HepG2 (cell line): ENCODE measurements around the gene RHBDF2. TPM values are rescaled to one million over a fixed set of nuclear protein-coding genes. Genes with fewer than 3 reads are reported as not detected.

Experiments used
- BCL3 ChIP-seq: sonication (generic); formaldehyde crosslinking; IDR thresholded peaks from 2 replicates; pipeline ENCODE4 v1.5.1; 2020; ENCODE audit warnings: mild to moderate bottlenecking, missing genetic modification reagents, moderate library complexity
- CENPX ChIP-seq: sonication (generic); formaldehyde crosslinking; IDR thresholded peaks from 2 replicates; pipeline ENCODE4 v1.9.0; 2021; ENCODE audit warnings: mild to moderate bottlenecking, missing genetic modification reagents, moderate library complexity
- FOSL2 ChIP-seq: sonication (generic); formaldehyde crosslinking; IDR thresholded peaks from 2 replicates; pipeline ENCODE4 v1.4.0; 2020; ENCODE audit warnings: missing genetic modification reagents
- HMG20B ChIP-seq: conservative IDR thresholded peaks from 2 replicates; pipeline ENCODE4 v1.6.1; 2016; ENCODE audit warnings: missing genetic modification reagents, missing compliant biosample characterization
- IRF9 ChIP-seq: sonication (generic); formaldehyde crosslinking; IDR thresholded peaks from 2 replicates; pipeline ENCODE4 v1.8.0; 2022; ENCODE audit warnings: missing genetic modification reagents, mild to moderate bottlenecking, borderline replicate concordance
- JARID2 ChIP-seq: sonication (generic); formaldehyde crosslinking; IDR thresholded peaks from 2 replicates; pipeline ENCODE4 v1.8.1; 2023; ENCODE audit warnings: missing genetic modification reagents, inconsistent platforms; ENCODE audit not compliant: insufficient replicate concordance
- KDM1A ChIP-seq: IDR thresholded peaks from 2 replicates; pipeline ENCODE4 v1.6.1; 2016; ENCODE audit warnings: missing compliant biosample characterization
- PAX8 ChIP-seq: sonication (generic); formaldehyde crosslinking; IDR thresholded peaks from 2 replicates; pipeline ENCODE4 v1.8.0; 2022; ENCODE audit warnings: mild to moderate bottlenecking, missing genetic modification reagents, borderline replicate concordance
- RAD51 ChIP-seq: fragments of 450-650 bp; IDR thresholded peaks from 2 replicates; pipeline ENCODE4 v1.6.1; 2016; ENCODE audit warnings: borderline replicate concordance
- REL ChIP-seq: sonication (generic); formaldehyde crosslinking; conservative IDR thresholded peaks from 2 replicates; pipeline ENCODE4 v1.8.0; 2022; ENCODE audit warnings: mild to moderate bottlenecking, missing genetic modification reagents, moderate library complexity
- WIZ ChIP-seq: sonication (generic); formaldehyde crosslinking; IDR thresholded peaks from 2 replicates; pipeline ENCODE4 v1.5.1; 2020; ENCODE audit warnings: mild to moderate bottlenecking, missing genetic modification reagents
- ZBTB10 ChIP-seq: sonication (generic); formaldehyde crosslinking; IDR thresholded peaks from 2 replicates; pipeline ENCODE4 v1.4.0; 2020; ENCODE audit warnings: missing genetic modification reagents, borderline replicate concordance
- ZBTB8A ChIP-seq: sonication (generic); formaldehyde crosslinking; IDR thresholded peaks from 2 replicates; pipeline ENCODE4 v1.4.0; 2020; ENCODE audit warnings: mild to moderate bottlenecking, low read depth, missing genetic modification reagents, borderline replicate concordance
- ZFP1 ChIP-seq: IDR thresholded peaks from 2 replicates; pipeline ENCODE4 v1.6.1; 2016
- ZFP37 ChIP-seq: sonication (generic); formaldehyde crosslinking; IDR thresholded peaks from 2 replicates; pipeline ENCODE4 v1.4.0; 2020; ENCODE audit warnings: missing genetic modification reagents, borderline replicate concordance
- ZNF350 ChIP-seq: sonication (generic); formaldehyde crosslinking; IDR thresholded peaks from 2 replicates; pipeline ENCODE4 v1.4.0; 2020; ENCODE audit warnings: mild to moderate bottlenecking, low read depth, missing genetic modification reagents, borderline replicate concordance
- ZNF431 ChIP-seq: sonication (generic); formaldehyde crosslinking; IDR thresholded peaks from 2 replicates; pipeline ENCODE4 v1.9.0; 2022; ENCODE audit warnings: missing genetic modification reagents, low read depth, mild to moderate bottlenecking, borderline replicate concordance
- ZNF512B ChIP-seq: sonication (generic); formaldehyde crosslinking; IDR thresholded peaks from 2 replicates; pipeline ENCODE4 v1.5.1; 2020; ENCODE audit warnings: missing genetic modification reagents, mild to moderate bottlenecking, borderline replicate concordance
- ZNF605 ChIP-seq: sonication (generic); formaldehyde crosslinking; IDR thresholded peaks from 2 replicates; pipeline ENCODE4 v1.8.0; 2022; ENCODE audit warnings: mild to moderate bottlenecking, missing genetic modification reagents
- ZNF7 ChIP-seq: IDR thresholded peaks from 2 replicates; pipeline ENCODE4 v1.6.1; 2016; ENCODE audit warnings: missing biosample characterization, missing genetic modification reagents
- polyA plus RNA-seq, 8 experiments: library from polyadenylated mRNA; depleted of rRNA in 3 of 8; stranded (reverse) in 7 of 8; unstranded in 1 of 8; fragments of >200 nt; fragmentation: Illumina TruSeq in 4 of 8; extraction: Trizol in 4 of 8; gene quantifications; 2 replicates each; pipeline versions ENCODE4 v1.2.1 to v1.2.3, GENCODE V29; 2011 to 2016; ENCODE audit warnings: low read depth in 4 of 8, missing spikeins in 1 of 8, mixed read lengths in 1 of 8; ENCODE audit not compliant: insufficient read depth in 1 of 8
- total RNA-seq, 5 experiments: library from RNA; depleted of rRNA; stranded (reverse); fragments of >200 nt; fragmentation: Illumina TruSeq; extraction: Trizol; gene quantifications; 2 replicates each; pipeline ENCODE4 v1.2.3, GENCODE V29; 2016; ENCODE audit warnings: low read depth in 1 of 5

The RHBDF2 gene
- total and polyA plus RNA-seq, 2 of the 13 experiments (the other 11 are each of a cell fraction or from before 2014, with no cell fraction given) = 7.8 to 24.2 TPM

GRCh38 chr17:76497979-76498875, 3.0 kb downstream of the RHBDF2 start (continued):
- TF ChIP-seq HMG20B (CRISPR knock-in tag) = no peak
- no peak for TF ChIP-seq ZBTB10 (CRISPR knock-in tag)
- peak; percentile 94 for TF ChIP-seq WIZ (CRISPR knock-in tag)
- peak; percentile 51 for TF ChIP-seq JARID2 (CRISPR knock-in tag)
- no peak for TF ChIP-seq ZFP37 (CRISPR knock-in tag)
- 0 out of 2 replicates have a peak, but pooled peaks have one; percentile 45 for TF ChIP-seq ZNF431 (CRISPR knock-in tag)
- TF ChIP-seq PAX8 (CRISPR knock-in tag) = peak; percentile 49; the same call in 1 of the 2 replicates
- no peak for TF ChIP-seq REL (CRISPR knock-in tag)
- TF ChIP-seq RAD51 = no peak
- TF ChIP-seq IRF9 (CRISPR knock-in tag) = peak; percentile 96
- peak; percentile 62 for TF ChIP-seq ZNF350 (CRISPR knock-in tag)
- TF ChIP-seq KDM1A (CRISPR knock-in tag) = no peak
- no peak for TF ChIP-seq CENPX (CRISPR knock-in tag)
- TF ChIP-seq ZFP1 (CRISPR knock-in tag) = peak; percentile 76; the same call in 1 of the 2 replicates
- TF ChIP-seq FOSL2 (CRISPR knock-in tag) = peak; percentile 59
- peak; percentile 59 for TF ChIP-seq BCL3
- peak; percentile 84 for TF ChIP-seq ZNF605 (CRISPR knock-in tag)
- peak; percentile 53; the same call in 1 of the 2 replicates for TF ChIP-seq ZBTB8A (CRISPR knock-in tag)
- TF ChIP-seq ZNF512B (CRISPR knock-in tag) = 0 out of 2 replicates have a peak, but pooled peaks have one; percentile 67
- no peak for TF ChIP-seq ZNF7
